ENCODE measurements around the gene MACF1.

GRCh38 chr1:39359028-39359570 is 154.6 kb downstream of the MACF1 start:
- TF ChIP-seq POLR2A (IDR thresholded peaks at IDR 0.05) (no peak), CTCF (IDR thresholded peaks at IDR 0.05 in 4 of 5, conservative IDR thresholded peaks at IDR 0.05 in 1 of 5) (no peak)

All from gastrocnemius medialis (tissue), 4 donors.